GM18517 (cell line): ENCODE data around the gene CTAGE8.
"Not testable (repeated sequence)": the region's sequence is repeated elsewhere in the genome, so short reads cannot be mapped to it uniquely, and the experiment has no call there.

Experiments used
- ATAC-seq: cut with Tn5 transposase; IDR thresholded peaks from one replicate; pipeline ENCODE4 v1.9.1; 2021; ENCODE audit warnings: mild to moderate bottlenecking, moderate library complexity; ENCODE audit not compliant: unreplicated experiment

CTAGE8 gene

DNA sequence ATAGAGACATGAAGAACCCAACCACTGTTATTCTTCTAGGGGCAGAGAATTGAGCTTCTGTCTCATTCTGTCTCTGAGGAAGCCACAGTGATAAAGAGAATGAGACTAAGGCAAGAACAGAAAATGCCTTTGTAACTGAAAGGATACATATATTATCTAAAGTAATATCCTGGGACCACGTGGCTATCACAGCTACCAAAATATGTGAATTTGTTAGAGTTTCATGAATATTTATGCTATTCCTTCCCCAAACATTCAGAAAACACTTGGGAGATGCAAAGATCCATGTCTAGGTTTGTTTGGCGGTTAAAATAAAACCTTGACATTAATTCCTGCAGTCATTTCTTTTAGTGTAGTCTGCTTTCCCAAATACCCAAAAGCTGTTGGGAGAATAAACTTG, 7.0 kb downstream of the CTAGE8 start:
- ATAC-seq: not testable (repeated sequence)

- not testable (repeated sequence) for ATAC-seq
Measured at GRCh38 chr7:144259067-144259466, 10.0 kb downstream of the CTAGE8 start.

- no peak for ATAC-seq
Measured at GRCh38 chr7:144256112-144256511, 13.0 kb downstream of the CTAGE8 start.

GRCh38 chr7:144255471-144255897, 13.6 kb downstream of the CTAGE8 start:
- ATAC-seq: no peak

DNA sequence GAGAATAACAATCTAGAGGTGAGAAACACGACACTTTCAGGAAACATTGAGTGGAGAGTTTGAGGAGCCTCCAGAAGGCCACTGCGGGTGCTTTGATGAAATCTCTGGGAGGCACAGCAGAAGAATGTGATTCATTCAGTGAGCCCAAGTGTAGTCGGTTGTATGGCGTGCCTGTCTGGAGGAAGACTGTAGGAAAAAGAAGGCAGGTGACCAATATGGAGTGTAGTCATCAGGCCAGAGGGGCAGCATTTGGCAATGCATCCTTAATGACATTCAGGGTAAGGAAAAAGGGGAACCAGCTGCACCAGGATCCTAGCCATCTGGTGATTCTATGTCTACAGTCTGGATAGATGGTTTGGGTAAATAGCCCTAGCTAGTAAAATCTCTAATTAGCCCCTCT, 16.8 kb downstream of the CTAGE8 start:
- not testable (repeated sequence) for ATAC-seq

GRCh38 chr7:144247674-144248330, 21.3 kb downstream of the CTAGE8 start:
- ATAC-seq: not testable (repeated sequence)

- not testable (repeated sequence) for ATAC-seq
Measured at GRCh38 chr7:144246967-144247366, 22.1 kb downstream of the CTAGE8 start.

- ATAC-seq: not testable (repeated sequence)
Measured at GRCh38 chr7:144245372-144245771, 23.7 kb downstream of the CTAGE8 start.

- ATAC-seq: not testable (repeated sequence)
Measured at GRCh38 chr7:144239365-144239764, 29.7 kb downstream of the CTAGE8 start, which contains the start of gene OR2A42. Gene OR2A42 (minus strand): TSS chr7:144239605. CDS start chr7:144232843, 6,762 bp downstream.

GRCh38 chr7:144238530-144239082, 30.5 kb downstream of the CTAGE8 start:
- ATAC-seq: not testable (repeated sequence)

DNA sequence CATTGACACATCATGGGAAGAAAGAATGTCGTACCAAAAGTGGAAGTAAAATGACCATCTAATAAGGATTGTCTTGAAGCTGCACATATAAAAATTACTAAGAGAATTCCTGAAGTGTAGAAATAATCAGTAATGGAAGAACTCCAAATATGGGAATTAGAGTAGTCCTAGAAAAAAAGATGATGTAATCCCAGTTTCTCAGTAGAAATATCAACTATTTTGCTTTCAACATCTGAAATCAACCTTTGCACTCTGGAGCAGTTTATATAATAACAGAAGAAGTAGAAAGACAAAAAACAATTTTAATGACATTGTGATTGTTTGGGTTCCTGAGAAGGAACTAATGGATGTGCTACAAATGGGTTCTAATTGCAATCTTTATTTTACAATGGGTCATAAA, 36.0 kb downstream of the CTAGE8 start:
- not testable (repeated sequence) for ATAC-seq

DNA sequence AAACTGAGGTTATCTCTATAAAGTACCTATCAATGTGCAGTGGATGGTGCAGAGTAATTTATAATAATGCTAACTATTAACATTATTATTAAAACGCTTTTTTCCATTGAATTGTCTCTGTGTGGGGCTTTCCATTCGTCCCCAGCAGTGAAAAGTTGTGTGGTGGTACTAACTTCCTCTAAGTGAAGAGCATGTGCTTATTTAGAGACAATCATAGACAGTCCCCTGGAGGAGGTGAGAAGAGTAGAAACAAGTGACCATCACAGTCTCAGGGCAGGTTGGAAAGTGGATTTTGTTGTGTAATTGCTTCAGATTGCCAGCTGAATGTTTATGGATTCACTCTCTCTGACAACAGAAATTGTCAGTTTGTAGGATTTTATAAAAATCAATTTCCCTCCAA, 38.1 kb downstream of the CTAGE8 start:
- not testable (repeated sequence) for ATAC-seq

DNA sequence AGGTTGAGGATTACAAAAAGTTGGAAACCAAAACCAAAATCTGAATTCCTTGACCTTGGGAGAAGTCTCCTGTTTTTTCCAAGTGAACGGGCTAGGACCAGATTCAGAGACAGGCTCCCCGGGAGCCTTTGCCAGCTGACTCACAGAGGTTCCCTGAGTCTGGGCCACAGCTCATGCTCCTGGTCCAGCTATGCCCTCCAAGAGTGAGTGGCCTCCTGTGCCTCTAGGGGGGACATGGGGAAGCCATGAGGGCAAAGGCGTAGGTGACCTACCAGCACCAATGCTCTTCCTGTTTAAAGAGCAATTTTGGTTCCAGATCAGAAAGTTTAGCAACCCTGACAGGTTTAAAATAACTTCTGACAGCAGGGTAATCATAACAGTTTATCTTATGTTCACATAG, 40.3 kb downstream of the CTAGE8 start:
- ATAC-seq: not testable (repeated sequence)

DNA sequence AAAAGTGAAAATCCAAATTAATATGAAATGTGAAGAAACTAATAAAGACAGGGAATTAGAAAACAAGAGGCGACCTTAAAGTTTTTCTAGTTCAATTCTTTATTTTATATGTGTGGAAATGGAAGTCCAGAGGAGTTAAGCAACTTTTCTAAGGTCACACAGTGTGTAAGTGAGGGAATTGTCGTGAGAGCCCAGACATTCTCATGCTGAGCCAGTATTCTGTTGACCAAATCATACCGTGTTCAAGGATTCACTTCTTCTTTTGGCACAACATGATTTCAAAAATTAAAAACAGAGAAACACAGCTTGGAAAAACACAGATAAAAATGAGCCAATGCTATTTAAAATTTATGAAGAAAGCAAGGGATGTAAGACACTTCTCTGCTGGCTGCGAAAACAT, 42.2 kb downstream of the CTAGE8 start:
- ATAC-seq: not testable (repeated sequence)

DNA sequence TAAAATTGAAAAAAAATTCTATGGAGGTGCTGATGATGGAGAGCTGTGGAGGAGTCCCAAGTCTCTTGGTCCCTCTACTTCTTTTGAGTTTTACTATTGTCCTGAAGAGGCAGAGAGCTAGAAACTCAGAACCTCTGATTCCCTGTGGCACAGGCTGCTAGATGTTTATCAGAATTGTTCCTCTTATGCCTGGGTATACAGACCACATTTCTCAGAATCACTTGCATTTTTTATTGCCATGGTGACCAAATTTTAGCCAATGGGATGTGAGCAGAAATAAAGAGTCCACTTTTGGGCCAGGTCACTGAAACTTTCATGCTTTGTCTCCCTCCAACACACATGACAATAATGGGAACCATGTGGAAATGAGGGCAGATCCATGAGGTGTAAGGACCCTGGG, 45.4 kb downstream of the CTAGE8 start:
- ATAC-seq: not testable (repeated sequence)

GRCh38 chr7:144220531-144220930, 48.6 kb downstream of the CTAGE8 start:
- ATAC-seq: not testable (repeated sequence)

- ATAC-seq: not testable (repeated sequence)
Measured at GRCh38 chr7:144219149-144219548, 49.9 kb downstream of the CTAGE8 start.

DNA sequence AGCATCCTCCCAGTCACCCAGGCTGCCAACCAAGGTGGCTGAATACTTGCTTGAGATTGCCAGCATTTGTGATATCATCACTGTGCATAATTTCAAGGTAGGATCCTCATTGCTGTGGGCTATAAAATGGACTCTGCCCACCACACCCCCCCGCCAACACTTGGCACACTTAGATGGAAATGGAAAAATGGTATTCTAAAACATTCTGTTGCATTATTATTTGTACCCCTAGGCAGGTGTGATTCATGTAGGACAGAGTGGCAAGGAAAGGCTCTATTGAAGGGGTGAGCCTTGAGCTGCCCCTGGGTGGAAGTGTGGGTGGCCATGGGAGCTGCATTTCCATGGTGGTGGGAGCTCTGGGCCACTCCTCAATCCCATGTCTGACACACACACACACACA, 50.5 kb downstream of the CTAGE8 start:
- not testable (repeated sequence) for ATAC-seq

GRCh38 chr7:144217200-144217599, 51.9 kb downstream of the CTAGE8 start:
- not testable (repeated sequence) for ATAC-seq
